ENCODE data around the gene MEGF6.

MEGF6 gene

DNA sequence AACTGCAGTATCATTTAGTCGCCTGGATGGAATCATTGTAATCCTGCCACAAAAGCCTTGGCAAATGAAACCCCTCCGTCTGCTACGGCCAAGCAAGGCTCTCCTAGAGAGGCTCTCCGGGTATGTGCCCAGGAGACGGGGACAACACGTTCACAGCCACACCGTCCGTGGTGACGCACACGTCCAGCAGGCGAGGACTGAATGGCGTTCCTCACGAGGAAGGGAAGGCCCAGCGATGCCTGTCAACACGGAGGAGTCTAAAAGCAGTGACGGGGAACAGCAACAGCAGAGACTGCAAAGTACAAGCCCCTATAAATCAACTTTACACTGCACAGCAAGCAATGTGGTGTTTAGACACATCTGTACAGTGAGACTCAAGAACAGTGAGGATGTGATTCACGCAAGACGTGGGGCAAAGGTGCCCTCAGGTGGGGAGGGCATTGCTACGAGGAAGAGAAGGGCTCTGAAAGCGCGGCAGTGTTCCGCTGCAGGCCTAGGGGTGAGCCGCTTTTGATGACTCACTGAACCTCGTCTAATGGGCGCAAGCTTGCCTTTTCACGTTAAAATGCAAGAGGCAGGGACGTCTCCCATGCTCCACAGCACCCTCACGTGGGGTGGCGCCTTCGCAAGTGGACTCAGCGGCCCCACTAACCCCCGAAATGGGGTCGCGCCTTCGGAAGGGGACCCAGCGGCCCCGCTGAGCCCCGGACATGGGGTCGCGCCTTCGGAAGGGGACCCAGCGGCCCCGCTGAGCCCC, 31.8 kb upstream of the MEGF6 start:
- no peak for DNase-seq

GRCh38 chr1:3641816-3642215, 30.5 kb upstream of the MEGF6 start:
- DNase-seq, result no peak

DNA sequence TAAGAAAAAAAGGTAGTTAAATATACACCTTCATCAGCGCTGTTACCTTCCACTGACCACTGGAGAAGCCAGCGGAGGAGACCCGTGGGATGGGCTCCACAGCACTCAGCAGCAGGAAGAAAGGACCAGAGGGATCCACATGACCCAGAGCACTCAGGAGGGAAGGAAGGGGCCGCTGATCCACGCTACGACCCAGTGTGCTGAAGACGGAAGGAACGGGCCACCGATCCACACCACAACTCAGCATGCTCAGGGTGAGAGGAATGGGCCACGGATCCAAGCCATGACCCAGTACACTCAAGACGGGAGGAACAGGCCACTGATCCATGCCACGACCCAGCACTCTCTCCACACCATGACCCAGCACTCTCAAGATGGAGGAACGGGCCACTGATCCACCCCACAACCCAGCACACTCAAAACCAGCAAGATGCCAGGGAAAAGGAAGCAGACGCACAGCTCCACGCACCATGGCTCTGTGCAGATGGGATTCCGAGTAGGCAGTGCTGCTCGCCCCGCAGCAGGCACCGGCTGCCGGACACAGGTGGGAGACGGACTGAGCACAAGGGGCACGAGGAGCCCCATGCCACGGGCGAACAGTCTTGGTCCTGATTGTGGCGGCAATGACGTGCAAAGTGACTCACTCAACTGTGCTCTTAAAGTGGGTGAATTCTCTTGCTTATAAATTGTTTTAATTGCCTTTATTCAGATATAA, 29.9 kb upstream of the MEGF6 start:
- no peak for DNase-seq

GRCh38 chr1:3640121-3640837, 29.0 kb upstream of the MEGF6 start:
- DNase-seq, result no peak

- no peak for DNase-seq
Observed at GRCh38 chr1:3639397-3639911, 28.1 kb upstream of the MEGF6 start.

DNA sequence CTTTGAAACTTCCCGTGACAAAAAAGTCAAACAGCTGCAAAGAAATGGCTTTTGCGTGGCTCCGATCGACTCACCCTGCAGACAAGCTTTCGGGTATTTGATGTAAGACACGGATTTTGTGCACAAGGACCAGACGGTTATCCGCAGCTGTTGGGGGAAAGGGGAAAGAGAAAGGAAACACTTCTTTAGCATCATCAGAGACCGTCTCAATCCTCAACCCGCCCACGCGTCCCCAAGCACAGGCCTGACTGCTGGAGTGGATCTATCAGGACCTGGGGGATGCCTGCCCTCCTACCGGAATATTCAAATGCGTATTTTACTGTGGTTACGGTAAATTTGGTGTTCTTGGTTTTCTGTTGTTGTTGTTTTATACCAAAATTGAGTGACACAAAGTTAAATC, 27.4 kb upstream of the MEGF6 start:
- DNase-seq, result no peak

DNA sequence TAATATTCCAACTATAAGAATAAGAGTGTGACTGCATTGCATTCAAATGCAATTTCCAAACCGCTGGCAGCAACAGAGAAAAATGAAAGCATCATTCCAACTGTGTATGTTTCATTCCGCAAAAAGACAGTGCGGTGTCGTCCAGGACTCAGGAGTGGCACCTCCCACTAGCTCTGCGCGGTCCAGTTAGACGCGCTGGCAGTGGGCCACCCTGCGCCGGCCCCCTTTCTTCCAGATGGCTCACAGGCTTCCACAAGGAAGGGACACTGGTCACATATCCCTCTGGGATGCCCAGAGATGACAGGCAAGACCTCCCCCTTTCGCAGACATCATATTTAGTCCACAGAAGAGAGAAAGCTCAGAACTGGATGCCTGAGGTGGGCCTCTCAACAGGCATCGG, 26.7 kb upstream of the MEGF6 start:
- DNase-seq, result no peak

DNA sequence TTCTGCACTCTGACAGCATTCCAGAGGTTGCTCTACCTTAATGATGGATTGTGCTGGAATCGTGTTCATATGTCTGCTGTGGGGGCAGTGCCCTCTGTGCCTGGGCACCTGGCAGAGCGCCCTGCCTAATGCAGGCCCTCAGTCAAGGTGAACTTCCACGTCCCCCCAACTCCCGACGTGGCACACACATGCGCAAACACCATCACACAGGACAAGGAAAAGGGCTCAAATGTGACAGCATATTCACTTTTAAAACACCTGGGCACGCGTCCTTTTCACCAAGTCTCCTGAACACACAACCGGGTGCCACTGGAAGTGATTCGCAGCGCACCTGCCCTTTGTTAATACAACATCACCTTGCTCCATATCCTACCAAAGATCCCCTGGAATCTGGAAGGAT, 25.2 kb upstream of the MEGF6 start:
- DNase-seq, result no peak

GRCh38 chr1:3636080-3636479, 24.8 kb upstream of the MEGF6 start:
- no peak for DNase-seq

DNA sequence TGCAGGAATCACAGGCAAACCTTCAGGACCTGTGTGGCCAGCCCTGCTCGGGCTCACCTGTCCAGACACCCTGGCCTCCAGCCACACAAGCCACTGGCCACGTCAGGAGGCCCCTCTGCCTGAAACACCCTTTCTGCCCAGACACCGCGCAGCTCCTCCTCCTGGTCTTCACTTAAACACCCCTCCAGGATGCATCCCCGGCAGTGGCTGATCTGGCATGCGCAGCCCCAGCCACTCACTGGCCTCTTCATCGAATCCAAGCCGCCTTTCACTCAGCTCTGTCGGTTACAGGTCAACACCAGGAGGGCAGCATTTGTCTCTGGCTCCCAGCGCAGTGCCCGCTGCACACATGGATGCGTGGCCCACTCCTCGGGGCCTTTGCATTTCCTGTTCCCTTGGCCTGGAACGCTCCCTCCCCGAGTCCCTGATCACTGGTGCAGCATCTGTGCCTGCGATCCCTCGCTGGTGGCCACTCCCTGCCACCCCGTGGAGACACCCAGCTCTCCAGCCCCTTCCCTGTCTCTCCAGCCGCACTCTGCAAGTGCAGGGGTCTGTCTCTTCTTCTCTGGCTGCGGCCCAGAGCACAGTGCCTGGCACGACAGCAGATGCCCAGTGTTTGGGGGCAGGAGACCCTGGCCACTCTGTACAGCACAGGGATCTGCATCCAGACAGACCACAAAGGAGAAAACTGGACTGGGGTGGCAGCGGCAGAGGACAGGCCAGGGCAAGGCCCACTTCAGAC, 22.9 kb upstream of the MEGF6 start:
- DNase-seq, result no peak

DNA sequence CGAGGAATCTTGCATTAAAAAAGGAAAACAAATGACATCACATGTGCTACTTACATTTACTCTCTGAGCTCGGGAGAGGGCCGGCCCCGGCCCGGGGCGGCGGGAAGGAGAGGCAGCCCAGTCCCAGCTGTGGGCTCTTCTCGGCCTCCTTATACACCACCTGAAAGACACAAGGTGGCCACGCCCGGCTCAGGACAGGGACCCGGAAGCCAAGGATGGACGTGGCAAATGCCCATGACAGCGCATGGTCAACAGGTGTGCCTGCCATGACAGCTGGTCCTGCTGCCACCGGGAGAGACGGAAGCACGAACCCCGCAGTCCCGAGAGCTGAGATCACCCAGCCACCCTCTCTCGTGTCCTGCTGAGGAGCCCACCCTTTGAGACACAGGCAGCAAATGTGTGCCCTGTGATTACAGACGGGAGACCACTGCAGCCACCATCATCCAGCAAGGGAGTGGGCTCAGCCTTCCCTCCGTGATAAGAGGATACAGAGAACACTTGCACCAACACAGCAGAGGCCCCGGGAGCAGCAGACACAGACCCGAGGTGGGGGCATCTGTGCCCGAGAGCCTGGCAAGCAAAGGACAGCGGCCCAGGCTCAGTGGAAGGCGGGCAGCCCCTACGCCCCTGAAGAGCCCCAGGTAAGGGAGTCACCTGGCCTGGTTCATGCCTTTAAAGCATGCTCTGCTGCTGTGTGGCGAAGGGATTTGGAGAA, 22.2 kb upstream of the MEGF6 start:
- DNase-seq, result no peak

GRCh38 chr1:3632716-3633343, 21.5 kb upstream of the MEGF6 start:
- DNase-seq, result no peak

DNA sequence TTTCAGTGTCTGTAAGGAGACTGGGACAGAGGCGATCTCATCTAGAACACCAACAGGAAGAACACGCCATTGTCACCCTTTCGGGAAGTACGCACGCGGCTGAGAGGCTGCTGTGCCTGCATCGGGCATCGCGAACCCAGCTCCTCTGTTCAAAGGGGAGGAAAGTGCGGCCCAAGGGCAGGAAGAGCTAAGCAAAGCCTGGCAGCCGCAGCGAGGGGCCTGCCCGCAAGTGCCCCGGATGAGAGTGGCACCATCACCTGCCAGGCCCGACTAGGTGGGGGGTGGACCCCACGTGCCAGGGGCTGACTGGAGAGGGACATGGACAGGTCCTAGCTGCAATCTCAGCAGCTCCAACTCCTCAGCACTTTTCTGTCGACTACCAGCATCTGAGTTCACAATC, 21.0 kb upstream of the MEGF6 start:
- DNase-seq, result no peak

DNA sequence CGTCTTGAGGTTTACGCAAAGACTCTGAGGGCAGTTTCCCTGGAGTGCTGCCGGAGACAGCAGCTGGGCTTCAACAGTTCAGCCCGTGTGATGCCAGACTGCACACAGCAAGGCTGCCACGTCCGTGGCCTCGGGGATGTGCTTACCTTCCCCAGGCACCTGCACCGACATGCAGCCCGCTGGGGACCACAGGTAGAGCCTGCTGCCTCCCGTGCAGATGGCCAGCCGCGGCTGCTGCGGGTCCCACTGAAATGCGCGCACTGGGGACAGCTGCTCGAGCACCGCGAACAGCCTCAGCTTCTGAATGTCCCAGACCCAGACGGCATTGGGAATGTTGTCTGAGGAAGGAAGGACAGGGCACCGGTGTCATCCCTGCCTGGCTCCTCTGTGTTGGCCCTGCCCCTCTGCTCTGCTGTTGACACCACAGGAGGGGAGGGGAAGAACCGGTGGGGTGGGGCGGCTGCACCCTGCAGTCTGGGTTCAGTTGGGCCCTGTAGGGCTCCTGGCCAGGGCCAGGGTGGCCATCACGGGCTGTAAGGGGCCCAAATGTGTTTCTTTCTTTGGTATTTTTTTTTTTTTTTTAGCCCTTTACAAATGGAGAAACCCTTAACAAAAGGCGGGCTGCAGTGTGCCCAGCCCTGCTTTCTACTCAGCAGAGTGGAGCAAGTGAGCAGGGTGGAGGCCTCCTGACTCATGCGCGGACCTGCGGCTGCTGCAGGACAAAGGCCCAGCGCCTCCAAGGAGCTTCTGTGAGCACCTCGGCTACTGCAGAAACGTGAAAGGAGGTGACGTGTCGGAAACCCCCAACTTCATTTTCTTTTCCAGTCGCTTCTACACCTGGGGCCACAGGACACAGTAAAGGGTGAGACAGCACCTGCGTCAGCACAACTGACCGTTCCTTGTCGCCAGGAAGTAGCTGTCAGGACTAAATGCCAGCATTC, 20.3 kb upstream of the MEGF6 start:
- no peak for DNase-seq

- no peak for DNase-seq
Observed at GRCh38 chr1:3630914-3631313, 19.6 kb upstream of the MEGF6 start.

DNA sequence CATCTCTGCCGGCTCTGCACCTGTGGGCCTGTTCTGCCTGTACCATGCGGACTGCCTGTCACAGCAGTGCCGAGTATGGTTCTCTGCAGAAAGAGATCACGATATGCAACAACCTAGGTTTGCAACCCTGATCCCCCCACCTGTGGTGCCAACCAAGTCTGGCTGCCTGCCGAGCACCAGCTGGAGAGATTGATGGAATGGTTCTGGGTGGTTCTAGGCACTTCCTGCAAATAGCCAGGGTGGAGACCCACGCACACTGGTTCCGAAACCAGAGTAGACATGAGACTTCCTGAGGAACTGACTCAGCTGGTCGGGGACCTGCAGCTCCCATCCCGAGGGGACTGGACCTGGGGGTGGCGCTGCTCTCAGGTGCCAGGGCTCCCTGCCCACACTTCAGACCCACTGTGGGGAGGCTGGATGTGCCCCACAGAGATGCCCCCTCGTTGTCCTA, 18.9 kb upstream of the MEGF6 start:
- DNase-seq, result no peak

DNA sequence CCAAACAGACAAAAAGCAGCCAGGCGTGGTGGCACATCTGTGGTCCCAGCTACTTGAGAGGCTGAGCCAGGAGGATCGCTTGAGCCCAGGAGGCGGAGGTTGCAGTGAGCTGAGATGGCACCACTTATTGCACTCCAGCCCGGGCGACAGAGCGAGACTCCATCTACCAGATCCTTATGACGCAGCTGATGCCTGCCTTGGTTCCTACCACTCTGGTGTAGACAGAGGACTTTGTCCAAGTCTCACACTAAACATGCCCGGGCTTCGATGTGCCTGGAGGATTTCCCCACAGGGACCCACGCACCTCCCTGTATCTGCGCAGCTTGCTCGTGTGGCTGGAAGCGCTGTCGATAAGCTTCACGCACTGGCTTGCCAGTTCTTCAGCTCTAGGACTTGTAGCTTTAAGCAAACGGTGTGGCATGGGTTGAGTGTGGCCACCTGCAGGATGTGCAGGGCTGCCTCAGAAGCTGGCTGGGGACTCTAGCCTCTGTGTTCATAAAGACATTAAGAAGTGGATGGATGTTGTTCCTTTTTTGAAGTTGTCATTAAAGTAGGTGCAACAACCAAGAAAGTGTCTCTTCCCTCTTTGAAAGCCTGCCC, 18.4 kb upstream of the MEGF6 start:
- no peak for DNase-seq

DNA sequence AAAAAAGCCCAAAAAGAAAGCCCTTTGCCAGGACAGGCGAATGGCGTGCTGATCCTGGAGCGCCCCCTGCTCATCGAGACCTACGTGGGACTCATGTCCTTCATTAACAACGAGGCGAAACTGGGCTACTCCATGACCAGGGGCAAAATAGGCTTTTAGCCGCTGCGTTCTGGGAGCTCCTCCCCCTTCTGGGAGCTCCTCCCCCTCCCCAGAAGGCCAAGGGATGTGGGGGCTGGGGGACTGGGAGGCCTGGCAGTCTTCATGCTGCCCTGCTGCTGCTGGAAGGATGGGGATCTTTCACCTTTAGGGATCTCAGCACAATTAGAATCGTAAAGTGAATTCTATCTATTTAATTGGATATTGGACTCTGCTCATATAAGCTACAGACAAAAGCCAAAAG, 17.1 kb upstream of the MEGF6 start:
- no peak for DNase-seq

DNA sequence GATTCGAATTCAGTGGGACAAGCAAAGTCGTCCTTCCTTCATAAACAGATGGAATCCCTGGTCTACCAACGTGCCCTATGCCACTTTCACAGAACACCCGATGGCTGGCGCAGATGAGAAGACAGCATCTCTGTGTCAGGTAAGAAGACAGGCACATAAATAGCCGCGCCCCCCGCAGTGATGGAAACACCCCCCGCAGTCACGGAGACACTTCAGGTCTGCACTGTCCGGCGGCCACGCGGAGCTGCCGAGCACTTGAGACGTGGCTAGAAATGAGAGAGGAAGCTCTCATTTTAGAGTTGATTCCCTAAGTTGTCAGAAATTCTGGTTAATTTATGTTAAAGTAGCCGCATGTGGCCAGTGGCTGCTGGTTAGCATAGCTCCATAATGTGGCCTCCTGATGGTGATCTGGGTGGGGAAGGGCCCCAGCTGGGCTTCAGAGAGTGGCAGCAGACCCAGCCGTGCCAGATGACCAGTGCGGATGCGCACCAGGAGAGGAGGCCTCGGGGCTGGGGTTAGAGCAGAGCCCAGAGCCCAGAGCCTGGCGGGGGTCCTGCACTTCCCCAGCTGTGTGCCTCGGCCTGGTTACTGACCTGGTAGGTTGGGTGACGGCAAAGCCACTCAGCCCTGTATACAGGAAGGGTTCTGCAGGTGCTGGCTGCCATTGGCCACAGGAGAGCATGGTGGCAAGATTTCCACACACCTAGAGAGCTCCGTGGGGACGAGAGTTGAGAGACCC, 16.4 kb upstream of the MEGF6 start:
- DNase-seq, result no peak
